ENCODE data around the gene DCTD.
"Not testable (repeated sequence)": the region's sequence is repeated elsewhere in the genome, so short reads cannot be mapped to it uniquely, and the experiment has no call there.

The DCTD gene

DNA sequence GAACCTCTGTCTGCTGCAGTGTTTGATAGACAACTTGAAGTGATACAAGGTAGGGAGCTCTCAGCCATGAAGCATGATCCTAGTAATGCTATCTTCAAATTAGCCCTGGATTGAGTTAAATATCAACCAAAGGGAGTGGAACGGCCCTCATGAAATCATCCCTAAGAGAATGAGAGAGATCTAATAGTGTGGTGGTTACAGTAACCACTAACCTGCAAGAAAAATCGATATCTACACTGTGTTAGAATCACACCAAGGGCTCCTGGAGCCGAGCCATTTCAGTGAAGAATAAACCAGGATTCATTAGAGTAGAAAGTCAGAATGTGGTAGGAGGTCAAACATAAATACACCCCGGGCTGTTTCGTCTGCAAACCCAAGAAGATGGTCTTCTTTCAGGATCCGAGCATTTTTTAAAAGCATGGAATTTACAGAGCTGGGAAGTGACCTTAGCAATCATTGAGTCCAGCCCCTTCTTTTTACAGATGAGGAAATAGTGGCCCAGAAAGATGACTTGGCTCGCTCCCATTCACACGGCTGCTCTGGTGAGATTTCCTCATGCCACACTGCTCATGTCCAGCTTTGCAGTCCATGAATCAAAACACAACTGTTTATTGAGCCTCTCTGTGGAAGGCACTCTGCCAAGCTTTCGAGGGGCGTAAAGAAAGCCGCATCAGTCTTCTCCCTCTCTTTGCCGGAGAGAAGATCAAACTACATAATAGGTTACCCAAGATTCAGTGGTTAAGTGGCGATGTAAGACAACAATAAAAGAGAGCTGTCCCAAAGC lies 5.5 kb upstream of the DCTD start:
- in situ Hi-C loops (cut with MboI; ENCODE audit: low sequenced_read_pairs) = no loop called here

DNA sequence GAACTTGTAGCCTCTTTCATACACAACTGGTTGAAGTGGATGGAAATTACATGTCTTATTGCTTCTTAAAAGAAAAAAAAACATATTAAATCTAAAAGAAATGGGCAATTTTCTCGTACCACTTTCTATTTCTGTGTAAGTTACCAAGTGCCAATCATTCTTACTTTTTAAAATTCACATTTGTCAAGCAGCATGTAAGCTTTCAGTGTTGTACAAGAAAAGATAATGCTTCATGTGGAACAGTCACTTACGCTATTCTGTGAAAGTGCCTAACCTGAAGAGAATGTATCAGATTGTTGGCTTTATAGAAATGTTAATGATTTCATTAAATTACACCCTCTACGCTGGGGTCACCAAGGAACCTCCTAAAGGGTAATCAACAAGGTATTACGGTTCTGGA lies 4.4 kb upstream of the DCTD start:
- in situ Hi-C loops (cut with MboI; ENCODE audit: low sequenced_read_pairs) = no loop called here

DNA sequence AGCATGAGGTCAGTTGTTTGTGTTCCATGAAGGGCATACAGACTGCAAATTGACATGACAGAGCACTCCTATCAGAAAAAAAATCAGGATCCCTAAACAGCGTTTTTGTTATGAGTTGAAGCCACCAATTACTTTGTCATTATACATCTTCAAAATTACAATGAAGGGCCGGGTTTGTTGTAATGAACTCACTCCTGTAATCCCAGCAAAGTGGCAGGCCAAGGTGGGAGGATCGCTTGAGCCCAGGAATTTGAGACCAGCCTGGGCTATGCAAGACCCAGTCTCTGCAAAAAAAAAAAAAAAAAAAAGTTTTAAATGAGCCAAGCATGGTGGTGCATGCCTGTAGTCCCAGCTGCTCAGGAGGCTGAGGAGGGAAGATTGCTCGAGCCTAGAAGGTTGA lies 3.5 kb upstream of the DCTD start:
- in situ Hi-C loops (cut with MboI; ENCODE audit: low sequenced_read_pairs) = no loop called here

GRCh38 chr4:182918791-182919302 lies 1.7 kb upstream of the DCTD start:
- in situ Hi-C loops (cut with MboI; ENCODE audit: low sequenced_read_pairs) = no loop called here

GRCh38 chr4:182918044-182918607 lies 940 bp upstream of the DCTD start:
- in situ Hi-C loops (cut with MboI; ENCODE audit: low sequenced_read_pairs) = no loop called here

DNA sequence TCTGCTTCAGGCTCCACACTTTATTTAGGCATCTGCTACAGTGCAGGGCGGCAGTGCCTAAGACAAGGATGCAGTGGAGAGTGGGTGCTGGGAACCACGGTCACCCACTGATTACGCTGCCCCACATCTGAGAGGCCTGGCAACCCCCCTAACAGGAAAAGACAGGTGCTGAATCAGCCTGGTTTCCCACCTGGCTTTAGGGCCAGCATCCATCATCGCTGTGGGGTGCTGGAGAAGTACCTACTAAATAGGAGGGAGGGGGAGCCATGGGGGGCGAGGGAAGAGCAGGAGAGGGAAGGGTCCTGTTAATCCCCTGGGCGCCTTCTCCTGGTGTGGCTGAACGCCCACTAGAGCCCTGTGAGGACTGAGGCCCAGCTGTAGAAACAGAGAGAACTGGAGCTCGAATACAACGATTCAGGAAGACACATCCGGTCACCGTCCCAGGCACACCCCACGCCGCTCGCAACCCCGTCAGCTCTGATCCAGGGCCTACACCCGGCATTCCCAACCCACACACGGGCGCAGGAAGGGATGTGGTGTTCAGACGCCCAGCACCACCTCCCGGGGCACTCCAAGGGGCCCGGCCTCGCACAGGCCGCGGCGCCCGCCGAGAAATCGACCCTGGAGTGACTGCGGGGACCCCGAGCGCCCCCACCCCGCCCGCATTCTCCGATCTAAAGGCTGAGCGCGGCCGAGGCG lies 554 bp downstream of the DCTD start:
- in situ Hi-C loops (cut with MboI; ENCODE audit: low sequenced_read_pairs) = no loop called here

- in situ Hi-C loops (cut with MboI; ENCODE audit: low sequenced_read_pairs) = no loop called here
These were observed 2.8 kb downstream of the DCTD start for GRCh38 chr4:182914357-182914756.

GRCh38 chr4:182913621-182914020 lies 3.6 kb downstream of the DCTD start:
- in situ Hi-C loops (cut with MboI; ENCODE audit: low sequenced_read_pairs) = no loop called here

GRCh38 chr4:182913036-182913435 lies 4.2 kb downstream of the DCTD start:
- in situ Hi-C loops (cut with MboI; ENCODE audit: low sequenced_read_pairs) = no loop called here

- in situ Hi-C loops (cut with MboI; ENCODE audit: low sequenced_read_pairs) = no loop called here
These were observed 9.1 kb downstream of the DCTD start for GRCh38 chr4:182908124-182908523.

- in situ Hi-C loops (cut with MboI; ENCODE audit: low sequenced_read_pairs) = no loop called here
These were observed 9.8 kb downstream of the DCTD start for GRCh38 chr4:182907396-182907795.

DNA sequence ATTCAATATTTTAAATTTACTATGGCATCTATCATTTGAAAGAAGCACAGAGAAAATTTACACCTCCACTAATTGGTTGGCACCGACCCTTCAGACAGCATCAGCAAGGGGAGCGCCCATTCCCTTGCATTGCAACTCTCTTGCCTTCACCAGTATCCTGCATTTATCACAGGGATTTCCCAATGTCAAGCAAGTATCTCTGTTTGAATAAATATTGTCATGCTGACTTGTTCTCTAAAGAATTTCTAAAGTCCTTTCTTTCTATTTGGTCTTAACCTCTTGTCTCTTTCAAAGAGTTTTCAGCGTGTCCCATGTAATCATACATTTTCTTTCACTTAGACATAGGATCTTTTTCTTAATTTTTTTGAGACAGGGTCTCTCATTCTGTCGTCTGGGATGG lies 10.4 kb downstream of the DCTD start:
- in situ Hi-C loops (cut with MboI; ENCODE audit: low sequenced_read_pairs) = no loop called here

- in situ Hi-C loops (cut with MboI; ENCODE audit: low sequenced_read_pairs) = no loop called here
These were observed 12.1 kb downstream of the DCTD start for GRCh38 chr4:182905038-182905437.

DNA sequence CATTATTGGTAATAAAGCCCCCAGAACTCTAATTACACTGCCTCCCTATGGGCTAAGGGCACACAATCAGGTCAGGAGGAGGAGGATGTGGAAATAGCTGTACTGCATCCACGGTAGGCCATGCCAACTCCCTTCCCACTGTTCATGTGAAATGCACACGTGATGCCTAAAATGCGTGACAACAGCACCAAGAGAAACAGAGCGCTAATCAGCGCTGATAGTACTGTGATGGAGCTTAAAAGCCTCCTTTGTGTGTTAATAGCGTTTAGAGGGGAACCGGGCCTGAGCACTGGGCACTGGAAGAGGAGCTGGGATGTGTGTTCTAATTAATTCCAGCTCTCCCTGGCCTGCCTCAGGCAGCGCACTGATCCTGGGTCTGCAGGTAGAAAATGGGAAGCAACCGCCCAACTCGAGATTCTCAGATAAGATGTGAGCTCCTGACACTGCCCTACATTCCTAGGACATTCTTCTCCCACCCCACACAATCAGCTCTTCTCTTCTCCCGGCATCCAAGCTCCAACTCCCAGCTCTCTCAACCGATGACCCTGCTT lies 12.9 kb downstream of the DCTD start:
- in situ Hi-C loops (cut with MboI; ENCODE audit: low sequenced_read_pairs) = no loop called here

DNA sequence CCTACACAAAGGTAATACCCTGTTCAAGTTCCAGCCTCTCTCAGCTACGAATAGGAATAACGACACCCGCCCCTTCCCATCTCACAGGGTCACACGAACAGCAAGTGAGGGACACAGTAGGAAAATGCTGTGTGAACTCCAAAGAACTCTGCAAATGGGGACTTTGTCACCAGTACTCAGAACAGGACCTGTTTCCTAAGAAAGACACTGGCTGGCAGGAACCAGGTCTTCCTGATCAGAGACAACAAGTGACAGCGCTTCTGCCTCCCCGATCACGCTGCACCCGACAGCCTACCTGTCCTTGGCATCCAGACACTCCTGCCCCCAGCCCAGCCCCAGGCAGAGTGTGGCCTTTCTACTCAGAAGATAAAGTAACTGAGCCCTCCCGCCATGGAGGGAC lies 14.2 kb downstream of the DCTD start:
- in situ Hi-C loops (cut with MboI; ENCODE audit: low sequenced_read_pairs) = no loop called here

- in situ Hi-C loops (cut with MboI; ENCODE audit: low sequenced_read_pairs) = no loop called here
These were observed 15.8 kb downstream of the DCTD start for GRCh38 chr4:182901337-182901736.

DNA sequence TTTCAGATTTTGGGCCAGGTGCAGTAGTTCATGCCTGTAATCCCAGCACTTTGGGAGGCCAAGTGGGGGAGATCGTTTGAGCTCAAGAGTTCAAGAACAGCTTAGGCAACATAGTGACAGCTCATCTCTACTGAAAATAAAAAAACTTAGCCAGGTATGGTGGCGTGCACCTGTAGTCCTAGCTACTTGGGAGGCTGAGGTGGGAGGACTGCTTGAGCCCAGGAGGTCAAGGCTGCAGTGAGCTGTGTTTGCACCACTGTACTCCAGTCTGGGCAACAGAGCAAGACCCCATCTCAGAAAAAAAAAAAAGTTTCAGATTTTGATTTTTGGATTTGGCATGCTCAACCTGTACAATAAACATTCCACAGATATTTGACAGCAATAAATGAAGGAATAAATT lies 17.2 kb downstream of the DCTD start:
- in situ Hi-C loops (cut with MboI; ENCODE audit: low sequenced_read_pairs) = not testable (repeated sequence)

DNA sequence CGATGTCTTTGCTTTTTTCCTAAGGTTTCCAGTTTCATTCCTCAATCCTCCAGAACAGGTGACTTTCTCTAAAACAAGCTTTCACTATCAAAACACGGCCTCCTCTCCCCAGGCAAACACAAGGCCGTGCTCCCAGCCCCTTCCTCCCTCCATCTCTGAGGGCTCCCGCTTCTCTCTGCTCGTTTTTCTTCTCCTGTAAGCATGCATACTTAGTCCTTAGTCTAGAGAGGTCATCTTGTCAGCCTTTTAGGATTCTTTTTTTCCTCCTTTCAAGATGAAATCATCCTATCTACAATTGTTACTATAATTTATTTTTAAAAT lies 18.7 kb downstream of the DCTD start:
- in situ Hi-C loops (cut with MboI; ENCODE audit: low sequenced_read_pairs) = no loop called here

- in situ Hi-C loops (cut with MboI; ENCODE audit: low sequenced_read_pairs) = no loop called here
These were observed 19.3 kb downstream of the DCTD start for GRCh38 chr4:182897601-182898478.

DNA sequence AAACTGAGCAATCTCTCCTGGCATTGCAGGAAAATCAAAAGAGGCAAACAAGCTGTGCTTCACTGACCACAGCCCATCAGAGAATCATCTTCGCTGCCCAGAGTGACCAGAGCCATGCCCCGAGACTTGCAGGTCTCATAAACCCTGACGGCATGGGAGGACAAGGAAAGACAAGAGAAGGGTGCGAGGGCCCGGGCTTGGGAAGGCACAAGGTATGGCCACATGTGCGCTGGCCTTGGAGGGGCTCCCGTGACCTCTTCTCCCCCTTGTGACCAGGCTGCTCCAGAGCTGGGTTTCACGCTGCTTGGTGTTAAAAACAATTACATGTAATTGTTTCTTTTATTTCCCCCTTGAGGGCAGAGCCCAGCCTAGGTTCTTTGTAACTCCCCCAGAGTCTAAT lies 20.8 kb downstream of the DCTD start:
- in situ Hi-C loops (cut with MboI; ENCODE audit: low sequenced_read_pairs) = no loop called here

DNA sequence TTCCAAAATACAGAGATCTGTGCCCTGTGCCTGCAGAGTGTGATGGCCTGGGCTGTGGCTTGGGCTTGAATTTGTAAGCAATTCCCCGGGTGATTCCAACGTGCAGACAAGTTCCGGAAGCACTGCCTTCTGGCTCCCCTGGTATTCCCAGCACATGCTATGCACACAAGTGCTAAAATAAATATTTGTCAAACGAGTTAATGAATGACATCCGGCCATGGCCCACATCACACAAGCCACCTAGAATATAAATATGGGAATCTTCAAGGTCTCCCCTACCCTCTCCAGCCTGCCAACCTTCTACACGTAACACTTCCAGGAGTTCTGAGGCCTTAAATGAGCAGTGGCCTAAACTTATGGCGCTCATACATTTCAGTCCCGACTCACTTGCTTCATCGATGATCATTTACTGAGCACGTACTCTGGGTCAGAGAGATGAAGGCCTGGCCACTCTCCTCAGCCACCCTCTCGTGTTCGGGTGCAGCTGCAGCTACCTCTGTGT lies 21.3 kb downstream of the DCTD start:
- in situ Hi-C loops (cut with MboI; ENCODE audit: low sequenced_read_pairs) = no loop called here
